ENCODE measurements around the gene WDR64. TPM values are rescaled to one million over a fixed set of nuclear protein-coding genes. Genes with fewer than 3 reads are reported as not detected.

The WDR64 gene
- polyA plus RNA-seq, 1 donor from 2014 or later, result 0.21 TPM

- no peak for TF ChIP-seq REST (IDR thresholded peaks at IDR 0.05; ENCODE audit: borderline replicate concordance)
- TF ChIP-seq TAF1 (IDR thresholded peaks at IDR 0.05; ENCODE audit: low read depth), result no peak
Measured at GRCh38 chr1:241630005-241630404, 22.1 kb upstream of the WDR64 start (continued).

- Histone ChIP-seq H3K4me3 (ENCODE audit: low read length) (no peak overlapping the region), H3K4me2 (ENCODE audit: low read length) (no peak overlapping the region), H3K27ac (ENCODE audit: low read length) (no peak overlapping the region), H3K27me3 (ENCODE audit: insufficient read depth, low read depth, low read length) (no peaks in the 10 kb centered on the region), H3K79me2 (replicated peaks; ENCODE audit: insufficient read depth, low read length) (peaks cover 8% of the 10 kb centered on the region), H4K20me1 (ENCODE audit: insufficient read depth) (no peaks in the 10 kb centered on the region), H3K36me3 (ENCODE audit: insufficient read depth, low read length) (peaks cover 12% of the 10 kb centered on the region), H2AFZ (ENCODE audit: low read depth, low read length) (no peak overlapping the region), H3K9me3 (ENCODE audit: low read length) (no peaks in the 10 kb centered on the region), H3F3A (ENCODE audit: insufficient read depth, low read length, poor library complexity, severe bottlenecking) (no peaks in the 10 kb centered on the region), H3K9ac (ENCODE audit: low read length) (no peak overlapping the region), H3K9me2 (ENCODE audit: insufficient read depth, low read length) (no peaks in the 10 kb centered on the region)
- TF ChIP-seq MXI1 (conservative IDR thresholded peaks at IDR 0.05; ENCODE audit: poor library complexity, severe bottlenecking), result no peak
Measured at GRCh38 chr1:241630476-241630875, 21.6 kb upstream of the WDR64 start.

GRCh38 chr1:241630899-241631298 is 21.2 kb upstream of the WDR64 start:
- H3K9ac ChIP-seq (ENCODE audit: low read length), result no peak overlapping the region
- no peak for TF ChIP-seq POLR2AphosphoS5 (IDR thresholded peaks at IDR 0.05)
- no peak for TF ChIP-seq EZH2 (IDR thresholded peaks at IDR 0.05; ENCODE audit: borderline replicate concordance, insufficient read depth, low read length, poor library complexity, severe bottlenecking)
- no peak for TF ChIP-seq MXI1 (conservative IDR thresholded peaks at IDR 0.05; ENCODE audit: poor library complexity, severe bottlenecking)
- no peaks in the 10 kb centered on the region for H3F3A ChIP-seq (ENCODE audit: insufficient read depth, low read length, poor library complexity, severe bottlenecking)
- no peaks in the 10 kb centered on the region for H3K27me3 ChIP-seq (ENCODE audit: insufficient read depth, low read depth, low read length)
- H4K20me1 ChIP-seq (ENCODE audit: insufficient read depth), result no peaks in the 10 kb centered on the region
- no peaks in the 10 kb centered on the region for H3K9me2 ChIP-seq (ENCODE audit: insufficient read depth, low read length)
- peaks cover 8% of the 10 kb centered on the region for H3K79me2 ChIP-seq (replicated peaks; ENCODE audit: insufficient read depth, low read length)
- no peak overlapping the region for H3K4me3 ChIP-seq (ENCODE audit: low read length)
- H3K9me3 ChIP-seq (ENCODE audit: low read length), result no peaks in the 10 kb centered on the region
- no peak overlapping the region for H3K4me2 ChIP-seq (ENCODE audit: low read length)
- H2AFZ ChIP-seq (ENCODE audit: low read depth, low read length), result no peak overlapping the region
- H3K27ac ChIP-seq (ENCODE audit: low read length), result no peak overlapping the region
- H3K36me3 ChIP-seq (ENCODE audit: insufficient read depth, low read length), result peaks cover 13% of the 10 kb centered on the region

- H3K4me2 ChIP-seq (ENCODE audit: low read length), result no peak overlapping the region
Measured at GRCh38 chr1:241631674-241632073, 20.4 kb upstream of the WDR64 start.

More at GRCh38 chr1:241631674-241632073, 20.4 kb upstream of the WDR64 start:
- H4K20me1 ChIP-seq (ENCODE audit: insufficient read depth), result no peaks in the 10 kb centered on the region
- no peaks in the 10 kb centered on the region for H3K9me3 ChIP-seq (ENCODE audit: low read length)
- H3K27me3 ChIP-seq (ENCODE audit: insufficient read depth, low read depth, low read length), result no peaks in the 10 kb centered on the region
- H3K4me3 ChIP-seq (ENCODE audit: low read length), result no peak overlapping the region
- no peak for TF ChIP-seq POLR2AphosphoS5 (IDR thresholded peaks at IDR 0.05)
- no peak for TF ChIP-seq CTCF (IDR thresholded peaks at IDR 0.05; ENCODE audit: poor library complexity, severe bottlenecking)
- TF ChIP-seq REST (IDR thresholded peaks at IDR 0.05; ENCODE audit: borderline replicate concordance), result no peak
- no peak for TF ChIP-seq MXI1 (conservative IDR thresholded peaks at IDR 0.05; ENCODE audit: poor library complexity, severe bottlenecking)
- no peak for TF ChIP-seq EZH2 (IDR thresholded peaks at IDR 0.05; ENCODE audit: borderline replicate concordance, insufficient read depth, low read length, poor library complexity, severe bottlenecking)
- TF ChIP-seq EP300 (conservative IDR thresholded peaks at IDR 0.05; ENCODE audit: poor library complexity, severe bottlenecking), result no peak
- TF ChIP-seq SMC3 (conservative IDR thresholded peaks at IDR 0.05; ENCODE audit: poor library complexity), result no peak
- TF ChIP-seq TAF1 (IDR thresholded peaks at IDR 0.05; ENCODE audit: low read depth), result no peak
- TF ChIP-seq RAD21 (conservative IDR thresholded peaks at IDR 0.05), result no peak
- H3F3A ChIP-seq (ENCODE audit: insufficient read depth, low read length, poor library complexity, severe bottlenecking), result no peaks in the 10 kb centered on the region
- peaks cover 13% of the 10 kb centered on the region for H3K36me3 ChIP-seq (ENCODE audit: insufficient read depth, low read length)
- H3K9ac ChIP-seq (ENCODE audit: low read length), result no peak overlapping the region
- H2AFZ ChIP-seq (ENCODE audit: low read depth, low read length), result no peak overlapping the region
- no peaks in the 10 kb centered on the region for H3K9me2 ChIP-seq (ENCODE audit: insufficient read depth, low read length)
- H3K27ac ChIP-seq (ENCODE audit: low read length), result no peak overlapping the region
- H3K79me2 ChIP-seq (replicated peaks; ENCODE audit: insufficient read depth, low read length), result peaks cover 8% of the 10 kb centered on the region

Data from neural cell (in vitro differentiated cells).